ENCODE measurements around the gene MCM9. TPM values are rescaled to one million over a fixed set of nuclear protein-coding genes. Genes with fewer than 3 reads are reported as not detected.

Gene MCM9
- total RNA-seq, 3 donors from 2014 or later (not counting 1 experiment from before 2014, with no cell fraction given) = 45.2 to 53.4 (median 52.5) TPM

DNA sequence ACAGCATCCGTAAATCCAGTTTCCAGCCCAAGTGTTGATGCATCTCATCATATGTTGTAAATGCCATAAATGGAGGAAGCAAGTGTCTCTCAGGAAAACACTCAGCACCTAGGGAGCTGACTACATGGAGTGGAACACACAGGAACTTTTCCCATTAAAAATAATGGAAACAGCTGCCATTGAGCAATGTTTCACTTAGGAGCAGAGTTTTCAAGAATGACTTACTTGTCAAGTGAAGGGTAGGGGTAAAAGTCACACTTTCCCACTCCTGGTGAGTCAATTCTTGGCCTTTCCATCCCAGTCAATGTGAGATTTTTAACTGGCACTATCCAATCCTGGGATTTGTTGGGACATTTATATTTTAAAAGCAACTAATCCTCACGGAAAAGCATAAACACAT lies 160.4 kb downstream of the MCM9 start:
- WGBS (ENCODE audit: insufficient coverage) = 100% methylated on average over 1 of the region's 2 CpGs
- intact Hi-C loops (cut with micrococcal nuclease) = no loop called here
- peaks cover 0 to 3% of the 10 kb centered on the region in 2 donors for H3K27me3 Mint-ChIP-seq (ENCODE audit: low read depth in 2 of 2)
- TF ChIP-seq, protein P1, sequence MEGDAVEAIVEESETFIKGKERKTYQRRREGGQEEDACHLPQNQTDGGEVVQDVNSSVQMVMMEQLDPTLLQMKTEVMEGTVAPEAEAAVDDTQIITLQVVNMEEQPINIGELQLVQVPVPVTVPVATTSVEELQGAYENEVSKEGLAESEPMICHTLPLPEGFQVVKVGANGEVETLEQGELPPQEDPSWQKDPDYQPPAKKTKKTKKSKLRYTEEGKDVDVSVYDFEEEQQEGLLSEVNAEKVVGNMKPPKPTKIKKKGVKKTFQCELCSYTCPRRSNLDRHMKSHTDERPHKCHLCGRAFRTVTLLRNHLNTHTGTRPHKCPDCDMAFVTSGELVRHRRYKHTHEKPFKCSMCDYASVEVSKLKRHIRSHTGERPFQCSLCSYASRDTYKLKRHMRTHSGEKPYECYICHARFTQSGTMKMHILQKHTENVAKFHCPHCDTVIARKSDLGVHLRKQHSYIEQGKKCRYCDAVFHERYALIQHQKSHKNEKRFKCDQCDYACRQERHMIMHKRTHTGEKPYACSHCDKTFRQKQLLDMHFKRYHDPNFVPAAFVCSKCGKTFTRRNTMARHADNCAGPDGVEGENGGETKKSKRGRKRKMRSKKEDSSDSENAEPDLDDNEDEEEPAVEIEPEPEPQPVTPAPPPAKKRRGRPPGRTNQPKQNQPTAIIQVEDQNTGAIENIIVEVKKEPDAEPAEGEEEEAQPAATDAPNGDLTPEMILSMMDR (IDR thresholded peaks at IDR 0.05) = no peak
- H3K36me3 ChIP-seq (ENCODE audit: control insufficient read depth, insufficient read depth, low read length) = no peaks in the 10 kb centered on the region
- H3K9me3 Mint-ChIP-seq = no peaks in the 10 kb centered on the region
- H3K4me3 ChIP-seq (ENCODE audit: low read length) = no peak overlapping the region
- DNase-seq (no peak), ATAC-seq (no peak)
- H3K4me3 Mint-ChIP-seq = no peak overlapping the region
- no peaks in the 10 kb centered on the region for H3K4me1 ChIP-seq (ENCODE audit: control insufficient read depth, insufficient read depth, low read length)
- no peaks in the 10 kb centered on the region for H3K9me3 ChIP-seq (ENCODE audit: control insufficient read depth, insufficient read depth, low read length)
- H3K27me3 ChIP-seq (ENCODE audit: control insufficient read depth, insufficient read depth, low read length) = no peaks in the 10 kb centered on the region
- H3K4me1 Mint-ChIP-seq = peaks cover 6% of the 10 kb centered on the region in 2 donors
- H3K36me3 Mint-ChIP-seq = no peaks in the 10 kb centered on the region
- H3K27ac Mint-ChIP-seq = no peak overlapping the region
- H3K27ac ChIP-seq (ENCODE audit: low read length) = no peak overlapping the region

DNA sequence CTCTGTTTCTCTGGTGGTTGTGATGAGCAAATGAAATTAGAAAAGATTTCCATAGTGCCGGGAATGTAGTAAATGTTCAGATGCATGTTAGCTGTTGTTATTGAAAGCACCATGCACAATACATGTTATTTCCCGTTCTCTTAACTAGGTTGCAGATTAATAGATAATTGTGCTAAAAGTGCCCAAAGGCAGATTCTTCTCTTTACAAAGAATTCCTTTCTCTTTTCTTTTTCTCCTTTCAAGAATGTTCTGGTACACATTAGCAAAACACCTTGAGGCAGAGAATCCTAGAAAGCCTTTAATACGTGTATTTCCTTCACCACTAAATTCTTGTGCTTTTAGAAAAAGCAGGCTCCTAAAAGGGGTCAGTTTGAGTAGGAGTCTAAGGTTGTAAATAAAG lies 162.1 kb downstream of the MCM9 start:
- no peak overlapping the region for H3K27ac Mint-ChIP-seq

DNA sequence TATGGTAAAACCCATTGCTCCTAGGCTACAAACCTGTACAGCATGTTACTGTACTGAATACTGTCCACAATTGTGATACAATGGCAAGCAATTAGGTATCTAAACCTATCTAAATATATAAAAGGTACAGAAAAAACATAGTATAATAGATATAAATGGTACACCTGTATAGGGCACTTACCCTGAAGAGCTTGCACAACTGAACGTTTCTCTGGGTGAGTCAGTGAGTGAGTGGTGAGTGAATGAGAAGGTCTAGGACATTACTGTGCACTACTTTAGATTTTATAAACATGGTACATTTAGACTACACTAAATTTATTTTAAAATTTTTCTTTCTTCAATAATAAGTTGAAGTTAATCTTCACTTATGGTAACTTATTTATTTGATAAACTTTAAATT lies 163.7 kb downstream of the MCM9 start:
- Histone ChIP-seq H3K27ac (ENCODE audit: low read length) (no peak overlapping the region), H3K27me3 (ENCODE audit: control insufficient read depth, insufficient read depth, low read length) (no peaks in the 10 kb centered on the region), H3K9me3 (ENCODE audit: control insufficient read depth, insufficient read depth, low read length) (no peaks in the 10 kb centered on the region), H3K36me3 (ENCODE audit: control insufficient read depth, insufficient read depth, low read length) (no peaks in the 10 kb centered on the region), H3K4me1 (ENCODE audit: control insufficient read depth, insufficient read depth, low read length) (peaks cover 14% of the 10 kb centered on the region), H3K4me3 (ENCODE audit: low read length) (no peak overlapping the region)
- WGBS (ENCODE audit: insufficient coverage) = no CpG with 5 or more reads among the region's 1 CpG
- no peak overlapping the region for H3K4me3 Mint-ChIP-seq
- no peak overlapping the region for H3K27ac Mint-ChIP-seq
- DNase-seq (no peak), ATAC-seq (no peak)
- intact Hi-C loops (cut with micrococcal nuclease) = no loop called here
- no peaks in the 10 kb centered on the region for H3K36me3 Mint-ChIP-seq
- TF ChIP-seq, protein P1 (IDR thresholded peaks at IDR 0.05) = no peak
- no peaks in the 10 kb centered on the region for H3K27me3 Mint-ChIP-seq (ENCODE audit: low read depth in 2 of 2)
- no peaks in the 10 kb centered on the region for H3K9me3 Mint-ChIP-seq
- H3K4me1 Mint-ChIP-seq = peaks cover 21% of the 10 kb centered on the region in 2 donors

More for the DNA sequence above, 162.1 kb downstream of the MCM9 start:
- Mint-ChIP-seq H3K4me3 (no peak overlapping the region), H3K27me3 (ENCODE audit: low read depth in 2 of 2) (peaks cover 0 to 3% of the 10 kb centered on the region in 2 donors), H3K9me3 (no peaks in the 10 kb centered on the region), H3K36me3 (no peaks in the 10 kb centered on the region), H3K4me1 (peaks cover 20 to 21% of the 10 kb centered on the region in 2 donors)
- H3K27me3 ChIP-seq (ENCODE audit: control insufficient read depth, insufficient read depth, low read length) = no peaks in the 10 kb centered on the region
- peaks cover 13% of the 10 kb centered on the region for H3K4me1 ChIP-seq (ENCODE audit: control insufficient read depth, insufficient read depth, low read length)
- H3K9me3 ChIP-seq (ENCODE audit: control insufficient read depth, insufficient read depth, low read length) = no peaks in the 10 kb centered on the region
- no peak for ATAC-seq
- WGBS (ENCODE audit: insufficient coverage) = 80% methylated on average over 1 of the region's 3 CpGs
- intact Hi-C loops (cut with micrococcal nuclease) = no loop called here
- no peak for DNase-seq
- no peaks in the 10 kb centered on the region for H3K36me3 ChIP-seq (ENCODE audit: control insufficient read depth, insufficient read depth, low read length)
- TF ChIP-seq, protein P1 (IDR thresholded peaks at IDR 0.05) = no peak
- no peak overlapping the region for H3K27ac ChIP-seq (ENCODE audit: low read length)
- no peak overlapping the region for H3K4me3 ChIP-seq (ENCODE audit: low read length)

DNA sequence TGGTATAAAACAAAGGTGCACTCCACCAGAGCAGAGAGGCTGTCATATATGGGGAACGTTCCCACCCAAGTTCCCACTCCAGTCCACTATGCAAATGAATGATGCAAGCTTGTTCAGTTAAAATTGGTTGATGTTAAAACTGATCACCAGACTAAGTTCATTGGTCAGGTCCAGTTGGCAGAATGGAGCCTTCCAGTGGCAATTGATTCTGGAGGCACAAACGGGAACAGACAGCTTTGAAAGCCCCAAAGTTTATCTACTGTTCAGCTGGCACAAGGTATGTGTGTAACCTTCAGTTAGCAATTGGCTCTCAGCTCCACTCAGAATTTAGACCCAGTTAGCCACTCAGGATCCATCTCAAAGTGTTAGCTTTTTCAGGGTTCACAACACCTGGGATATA lies 164.1 kb downstream of the MCM9 start:
- Mint-ChIP-seq H3K36me3 (no peaks in the 10 kb centered on the region), H3K27me3 (ENCODE audit: low read depth in 2 of 2) (no peaks in the 10 kb centered on the region), H3K4me3 (no peak overlapping the region), H3K9me3 (no peaks in the 10 kb centered on the region), H3K27ac (no peak overlapping the region), H3K4me1 (peaks cover 21% of the 10 kb centered on the region in 2 donors)
- no peaks in the 10 kb centered on the region for H3K27me3 ChIP-seq (ENCODE audit: control insufficient read depth, insufficient read depth, low read length)
- no peak overlapping the region for H3K27ac ChIP-seq (ENCODE audit: low read length)
- no peak overlapping the region for H3K4me3 ChIP-seq (ENCODE audit: low read length)
- H3K4me1 ChIP-seq (ENCODE audit: control insufficient read depth, insufficient read depth, low read length) = peaks cover 14% of the 10 kb centered on the region
- TF ChIP-seq, protein P1 (IDR thresholded peaks at IDR 0.05) = no peak
- H3K36me3 ChIP-seq (ENCODE audit: control insufficient read depth, insufficient read depth, low read length) = no peaks in the 10 kb centered on the region
- ATAC-seq = no peak
- no peak for DNase-seq
- WGBS (ENCODE audit: insufficient coverage) = 82% methylated on average over 2 of the region's 2 CpGs
- intact Hi-C loops (cut with micrococcal nuclease) = no loop called here
- H3K9me3 ChIP-seq (ENCODE audit: control insufficient read depth, insufficient read depth, low read length) = no peaks in the 10 kb centered on the region

All from natural killer cell (primary cell).